Progenitor cell of endocrine pancreas (in vitro differentiated cells): ENCODE measurements around the gene RCAN2. TPM values are rescaled to one million over a fixed set of nuclear protein-coding genes. Genes with fewer than 3 reads are reported as not detected.

Experiments
- DNase-seq: peaks from one replicate; pipeline ENCODE4 v3.0.0; 2021; ENCODE audit warnings: low spot score; ENCODE audit not compliant: unreplicated experiment
- H3K27ac Mint-ChIP-seq: 2 replicates; pipeline ENCODE4 v1.8.0; 2021; ENCODE audit warnings: mild to moderate bottlenecking, moderate library complexity, mixed read lengths
- H3K27me3 Mint-ChIP-seq: 2 replicates; pipeline ENCODE4 v1.8.0; 2021; ENCODE audit warnings: mixed read lengths
- H3K36me3 Mint-ChIP-seq: 2 replicates; pipeline ENCODE4 v1.8.0; 2022; ENCODE audit warnings: mixed read lengths; ENCODE audit not compliant: insufficient read depth
- H3K4me1 Mint-ChIP-seq: 2 replicates; pipeline ENCODE4 v1.8.0; 2021; ENCODE audit warnings: low read depth, mixed read lengths
- H3K4me3 Mint-ChIP-seq: 2 replicates; pipeline ENCODE4 v1.8.0; 2021; ENCODE audit warnings: low read depth, mild to moderate bottlenecking, moderate library complexity, mixed read lengths
- H3K9me3 Mint-ChIP-seq: 2 replicates; pipeline ENCODE4 v1.8.0; 2021; ENCODE audit warnings: low read depth, mixed read lengths
- total RNA-seq: library from RNA; stranded (reverse); gene quantifications from 2 replicates; pipeline ENCODE4 v1.2.1, GENCODE V29; 2021
- TF ChIP-seq, protein P1 (sequence below): fragments of 200-600 bp; sonication (generic); IDR thresholded peaks from one replicate; pipeline ENCODE4 v1.5.0; 2021; ENCODE audit warnings: antibody characterized with exemption, mild to moderate bottlenecking; ENCODE audit not compliant: unreplicated experiment

RCAN2 gene
- total RNA-seq, 1 donor from 2014 or later, result 23.3 TPM

DNA sequence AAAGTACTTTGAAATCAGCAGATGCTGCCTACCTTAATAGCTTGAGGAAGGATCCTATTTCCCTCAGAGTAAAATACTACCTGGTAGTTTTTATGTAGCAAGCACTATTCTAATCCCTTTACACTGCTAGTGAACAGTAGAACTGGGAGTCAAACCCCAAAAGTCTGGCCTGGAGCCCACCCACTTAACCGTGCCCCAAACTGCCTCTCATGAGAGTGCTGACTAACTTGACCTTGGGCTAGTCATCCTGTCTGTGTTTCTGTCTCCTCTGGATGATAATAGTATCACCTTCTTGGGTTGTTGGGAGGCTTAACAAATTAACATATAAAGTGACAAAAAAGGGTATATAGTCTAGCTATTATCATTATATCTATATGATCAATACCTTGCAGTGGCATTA lies 140.5 kb downstream of the RCAN2 start:
- Mint-ChIP-seq H3K27ac (no peak overlapping the region), H3K27me3 (no peaks in the 10 kb centered on the region), H3K4me1 (peaks cover 5% of the 10 kb centered on the region), H3K9me3 (no peaks in the 10 kb centered on the region), H3K4me3 (no peak overlapping the region), H3K36me3 (no peaks in the 10 kb centered on the region)
- TF ChIP-seq, protein P1, sequence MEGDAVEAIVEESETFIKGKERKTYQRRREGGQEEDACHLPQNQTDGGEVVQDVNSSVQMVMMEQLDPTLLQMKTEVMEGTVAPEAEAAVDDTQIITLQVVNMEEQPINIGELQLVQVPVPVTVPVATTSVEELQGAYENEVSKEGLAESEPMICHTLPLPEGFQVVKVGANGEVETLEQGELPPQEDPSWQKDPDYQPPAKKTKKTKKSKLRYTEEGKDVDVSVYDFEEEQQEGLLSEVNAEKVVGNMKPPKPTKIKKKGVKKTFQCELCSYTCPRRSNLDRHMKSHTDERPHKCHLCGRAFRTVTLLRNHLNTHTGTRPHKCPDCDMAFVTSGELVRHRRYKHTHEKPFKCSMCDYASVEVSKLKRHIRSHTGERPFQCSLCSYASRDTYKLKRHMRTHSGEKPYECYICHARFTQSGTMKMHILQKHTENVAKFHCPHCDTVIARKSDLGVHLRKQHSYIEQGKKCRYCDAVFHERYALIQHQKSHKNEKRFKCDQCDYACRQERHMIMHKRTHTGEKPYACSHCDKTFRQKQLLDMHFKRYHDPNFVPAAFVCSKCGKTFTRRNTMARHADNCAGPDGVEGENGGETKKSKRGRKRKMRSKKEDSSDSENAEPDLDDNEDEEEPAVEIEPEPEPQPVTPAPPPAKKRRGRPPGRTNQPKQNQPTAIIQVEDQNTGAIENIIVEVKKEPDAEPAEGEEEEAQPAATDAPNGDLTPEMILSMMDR, result no peak
- DNase-seq, result no peak

DNA sequence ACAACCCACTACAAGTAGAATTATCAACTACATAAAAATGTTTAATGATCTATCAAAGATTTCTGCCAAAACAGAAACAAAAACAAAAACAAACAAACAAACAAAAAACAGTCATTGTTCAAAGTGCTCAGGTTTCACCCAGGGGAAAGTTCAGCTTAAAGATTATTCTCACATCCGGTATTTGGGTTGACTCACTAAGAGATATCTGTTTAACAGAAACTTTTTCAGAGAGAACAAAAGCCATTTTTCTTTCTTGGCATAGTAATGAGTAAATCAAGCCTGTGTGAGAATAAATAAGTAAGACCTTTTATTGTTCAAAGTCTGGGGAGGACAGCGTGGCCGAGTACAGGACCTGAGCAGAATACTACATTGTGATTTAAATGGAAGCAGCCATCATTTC lies 143.6 kb downstream of the RCAN2 start:
- DNase-seq, result no peak
- Mint-ChIP-seq H3K36me3 (peaks cover 1% of the 10 kb centered on the region), H3K4me1 (peaks cover 5% of the 10 kb centered on the region), H3K9me3 (peaks cover 3% of the 10 kb centered on the region), H3K27me3 (no peaks in the 10 kb centered on the region), H3K4me3 (no peak overlapping the region), H3K27ac (no peak overlapping the region)
- TF ChIP-seq, protein P1, result no peak

DNA sequence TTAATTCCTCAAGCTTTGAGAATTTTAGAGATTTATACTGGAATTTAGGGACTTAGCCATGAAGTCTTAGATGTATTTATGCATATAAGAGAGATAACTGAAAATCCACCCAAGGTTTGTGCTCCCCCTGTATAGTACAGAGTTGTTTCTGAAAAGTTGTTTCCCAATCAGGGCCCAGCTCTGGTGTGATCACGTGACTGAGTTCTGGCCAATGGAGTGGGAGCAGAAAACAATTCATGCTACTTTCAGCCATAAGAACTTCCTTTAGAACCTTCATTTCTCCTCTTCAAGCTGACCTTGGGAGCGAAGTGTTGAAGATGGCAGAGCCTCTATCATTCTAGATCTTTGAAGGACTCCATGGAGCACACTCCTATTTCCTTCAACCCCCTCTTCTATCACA lies 151.0 kb downstream of the RCAN2 start:
- TF ChIP-seq, protein P1, result no peak
- Mint-ChIP-seq H3K4me3 (no peak overlapping the region), H3K27me3 (no peaks in the 10 kb centered on the region), H3K27ac (no peak overlapping the region), H3K36me3 (peaks cover 1% of the 10 kb centered on the region), H3K4me1 (peaks cover 2% of the 10 kb centered on the region), H3K9me3 (peaks cover 3% of the 10 kb centered on the region)
- DNase-seq, result no peak

DNA sequence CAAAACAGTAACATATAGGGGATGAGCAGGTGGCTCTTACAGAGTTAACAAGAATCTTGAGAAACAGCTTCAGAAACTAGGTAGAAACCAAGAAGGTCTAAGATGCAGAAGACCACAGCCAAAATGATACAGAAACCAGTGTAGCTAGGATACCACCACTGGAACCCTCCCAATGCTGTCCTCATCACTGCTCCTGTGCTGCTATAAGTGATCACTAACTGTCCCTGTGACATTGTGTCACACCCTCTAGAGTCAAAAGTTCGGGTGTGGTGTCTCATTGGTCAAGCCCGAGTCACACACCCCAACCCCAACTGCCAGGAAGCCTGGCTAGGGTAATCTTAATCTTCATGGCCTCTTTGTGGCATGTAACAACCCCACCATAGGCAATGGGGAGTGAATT lies 153.1 kb downstream of the RCAN2 start:
- no peak for DNase-seq
- Mint-ChIP-seq H3K4me1 (peaks cover 2% of the 10 kb centered on the region), H3K36me3 (no peaks in the 10 kb centered on the region), H3K9me3 (no peaks in the 10 kb centered on the region), H3K4me3 (no peak overlapping the region), H3K27me3 (no peaks in the 10 kb centered on the region), H3K27ac (no peak overlapping the region)
- TF ChIP-seq, protein P1, result no peak

DNA sequence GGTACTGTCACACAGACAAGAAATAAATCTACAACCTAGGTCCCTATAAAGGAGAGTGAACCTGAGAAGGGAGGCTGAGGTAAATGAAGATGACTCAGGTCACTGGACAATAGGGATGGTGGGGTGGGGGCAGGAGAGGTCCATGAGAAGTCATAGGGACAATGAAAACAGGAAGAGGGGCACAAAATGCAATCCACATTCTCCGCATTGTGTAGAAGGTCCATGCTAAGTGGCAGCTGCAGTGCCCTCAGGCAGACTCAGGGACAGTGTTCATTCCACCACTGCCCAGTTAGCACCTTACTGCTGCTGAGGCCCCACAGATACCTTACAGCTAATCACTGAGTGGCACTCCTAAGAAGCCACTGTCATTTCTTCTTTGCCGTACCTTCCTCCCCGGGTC lies 156.8 kb downstream of the RCAN2 start:
- H3K27ac Mint-ChIP-seq, result no peak overlapping the region
- H3K4me1 Mint-ChIP-seq, result peaks cover 2% of the 10 kb centered on the region
- no peaks in the 10 kb centered on the region for H3K36me3 Mint-ChIP-seq
- no peaks in the 10 kb centered on the region for H3K27me3 Mint-ChIP-seq
- H3K9me3 Mint-ChIP-seq, result no peaks in the 10 kb centered on the region
- no peak for DNase-seq
- TF ChIP-seq, protein P1, result no peak
- no peak overlapping the region for H3K4me3 Mint-ChIP-seq
